Fibroblast of lung (primary cell): ENCODE results near the gene SLITRK6. TPM values are rescaled to one million over a fixed set of nuclear protein-coding genes. Genes with fewer than 3 reads are reported as not detected.

ENCODE experiments used
- DNase-seq, 2 donors: peaks; one replicate each; pipeline versions ENCODE4 v3.0.0 to v3.0.0-alpha.2; 2010; ENCODE audit warnings: low read depth in 2 of 2
- H2AFZ ChIP-seq: 2 replicates; pipeline ENCODE4 v1.5.1; 2012; ENCODE audit warnings: low read length, control low read depth, inconsistent platforms
- H3K27ac ChIP-seq: 2 replicates; pipeline ENCODE4 v1.5.1; 2011; ENCODE audit warnings: low read length, control low read depth; ENCODE audit not compliant: insufficient read depth
- H3K27me3 ChIP-seq: 2 replicates; pipeline ENCODE4 v1.5.1; 2011; ENCODE audit warnings: mild to moderate bottlenecking, low read length; ENCODE audit not compliant: control insufficient read depth, insufficient read depth
- H3K36me3 ChIP-seq: 2 replicates; pipeline ENCODE4 v1.5.1; 2011; ENCODE audit warnings: low read length; ENCODE audit not compliant: control insufficient read depth, insufficient read depth
- H3K4me1 ChIP-seq: 2 replicates; pipeline ENCODE4 v1.5.1; 2011; ENCODE audit warnings: low read length; ENCODE audit not compliant: control insufficient read depth, insufficient read depth; ENCODE audit errors: extremely low read depth
- H3K4me2 ChIP-seq: 2 replicates; pipeline ENCODE4 v1.5.1; 2011; ENCODE audit warnings: low read length, control low read depth; ENCODE audit not compliant: insufficient read depth; ENCODE audit errors: extremely low read depth
- H3K4me3 ChIP-seq, 4 experiments: fragments of 200-600 bp in 1 of 4; sonication (generic) in 1 of 4; replicated peaks in 1 of 4; 2 replicates each; pipeline ENCODE4 v1.5.1; 2011 to 2016; ENCODE audit warnings: low read length in 4 of 4, low read depth in 3 of 4, mild to moderate bottlenecking in 3 of 4, control low read depth in 2 of 4, inconsistent platforms in 1 of 4, mixed read lengths in 1 of 4; ENCODE audit not compliant: insufficient read depth in 1 of 4; ENCODE audit errors: control extremely low read depth in 1 of 4
- H3K79me2 ChIP-seq: 2 replicates; pipeline ENCODE4 v1.5.1; 2012; ENCODE audit warnings: mild to moderate bottlenecking, low read length, inconsistent platforms; ENCODE audit not compliant: control insufficient read depth, insufficient read depth
- H3K9ac ChIP-seq: 2 replicates; pipeline ENCODE4 v1.5.1; 2011; ENCODE audit warnings: mild to moderate bottlenecking, low read length, control low read depth; ENCODE audit not compliant: insufficient read depth
- H3K9me3 ChIP-seq: 2 replicates; pipeline ENCODE4 v1.5.1; 2012; ENCODE audit warnings: low read depth, low read length; ENCODE audit not compliant: control insufficient read depth, insufficient read depth
- H4K20me1 ChIP-seq: 2 replicates; pipeline ENCODE4 v1.5.1; 2011; ENCODE audit warnings: low read length; ENCODE audit not compliant: control insufficient read depth, insufficient read depth; ENCODE audit errors: extremely low read depth
- EZH2 ChIP-seq: IDR thresholded peaks from 2 replicates; pipeline ENCODE4 v1.5.1; 2012; ENCODE audit warnings: low read length, control low read depth, mild to moderate bottlenecking; ENCODE audit errors: missing control alignments
- polyA plus RNA-seq, 2 donors: library from polyadenylated mRNA; depleted of rRNA in 1 of 2; stranded (reverse) in 1 of 2; unstranded in 1 of 2; fragments of >200 nt; gene quantifications; 2 replicates each; pipeline ENCODE4 v1.2.1, GENCODE V29; 2011 to 2012; ENCODE audit warnings: missing spikeins in 1 of 2
- total RNA-seq: library from RNA; depleted of rRNA; stranded (reverse); fragments of >200 nt; gene quantifications from 2 replicates; pipeline ENCODE4 v1.2.1, GENCODE V29; 2014
- TF ChIP-seq, protein P1 (sequence below), 2 donors: IDR thresholded peaks in 1 of 2; conservative IDR thresholded peaks in 1 of 2; 1 replicate in 1 of 2; 2 replicates in 1 of 2; pipeline ENCODE4 v1.5.1; 2011 to 2012; ENCODE audit warnings: low read length in 2 of 2, control low read depth in 1 of 2, inconsistent platforms in 1 of 2, low read depth in 1 of 2, mild to moderate bottlenecking in 1 of 2

Gene SLITRK6
- total and polyA plus RNA-seq, 2 donors (not counting 1 experiment from before 2014, with no cell fraction given), result 3.3 to 39.5 TPM

DNA sequence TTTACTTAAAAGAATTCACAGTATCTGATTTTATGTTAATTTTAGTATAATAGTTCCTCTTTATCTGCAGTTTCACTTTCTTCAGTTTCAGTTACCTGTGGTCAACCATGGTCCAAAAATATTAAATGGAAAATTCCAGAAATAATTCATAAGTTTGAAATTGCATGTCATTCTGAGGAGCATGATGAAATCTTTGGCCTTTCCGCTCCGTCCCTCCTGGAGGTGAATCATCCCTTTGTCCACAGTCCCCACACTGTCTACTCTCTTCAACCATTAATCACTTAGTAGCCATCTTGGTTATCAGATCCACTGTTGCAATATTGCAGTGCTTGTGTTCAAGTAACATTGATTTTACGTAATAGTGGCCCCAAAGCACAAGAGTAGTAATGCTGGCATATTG, 26.9 kb downstream of the SLITRK6 start:
- Histone ChIP-seq H4K20me1 (no peaks in the 10 kb centered on the region), H2AFZ (no peak overlapping the region), H3K79me2 (no peaks in the 10 kb centered on the region), H3K9ac (no peak overlapping the region), H3K27me3 (no peaks in the 10 kb centered on the region), H3K9me3 (no peaks in the 10 kb centered on the region), H3K4me2 (no peak overlapping the region), H3K4me1 (no peaks in the 10 kb centered on the region), H3K36me3 (no peaks in the 10 kb centered on the region), H3K4me3 (no peak overlapping the region), H3K27ac (no peak overlapping the region)
- TF ChIP-seq, protein P1, sequence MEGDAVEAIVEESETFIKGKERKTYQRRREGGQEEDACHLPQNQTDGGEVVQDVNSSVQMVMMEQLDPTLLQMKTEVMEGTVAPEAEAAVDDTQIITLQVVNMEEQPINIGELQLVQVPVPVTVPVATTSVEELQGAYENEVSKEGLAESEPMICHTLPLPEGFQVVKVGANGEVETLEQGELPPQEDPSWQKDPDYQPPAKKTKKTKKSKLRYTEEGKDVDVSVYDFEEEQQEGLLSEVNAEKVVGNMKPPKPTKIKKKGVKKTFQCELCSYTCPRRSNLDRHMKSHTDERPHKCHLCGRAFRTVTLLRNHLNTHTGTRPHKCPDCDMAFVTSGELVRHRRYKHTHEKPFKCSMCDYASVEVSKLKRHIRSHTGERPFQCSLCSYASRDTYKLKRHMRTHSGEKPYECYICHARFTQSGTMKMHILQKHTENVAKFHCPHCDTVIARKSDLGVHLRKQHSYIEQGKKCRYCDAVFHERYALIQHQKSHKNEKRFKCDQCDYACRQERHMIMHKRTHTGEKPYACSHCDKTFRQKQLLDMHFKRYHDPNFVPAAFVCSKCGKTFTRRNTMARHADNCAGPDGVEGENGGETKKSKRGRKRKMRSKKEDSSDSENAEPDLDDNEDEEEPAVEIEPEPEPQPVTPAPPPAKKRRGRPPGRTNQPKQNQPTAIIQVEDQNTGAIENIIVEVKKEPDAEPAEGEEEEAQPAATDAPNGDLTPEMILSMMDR (conservative IDR thresholded peaks at IDR 0.05 in 1 of 2, IDR thresholded peaks at IDR 0.05 in 1 of 2; ENCODE audit: low read depth in 1 of 2, low read length in 2 of 2), result no peak
- no peak for TF ChIP-seq EZH2
- peak; percentile 19 to 50 for DNase-seq

DNA sequence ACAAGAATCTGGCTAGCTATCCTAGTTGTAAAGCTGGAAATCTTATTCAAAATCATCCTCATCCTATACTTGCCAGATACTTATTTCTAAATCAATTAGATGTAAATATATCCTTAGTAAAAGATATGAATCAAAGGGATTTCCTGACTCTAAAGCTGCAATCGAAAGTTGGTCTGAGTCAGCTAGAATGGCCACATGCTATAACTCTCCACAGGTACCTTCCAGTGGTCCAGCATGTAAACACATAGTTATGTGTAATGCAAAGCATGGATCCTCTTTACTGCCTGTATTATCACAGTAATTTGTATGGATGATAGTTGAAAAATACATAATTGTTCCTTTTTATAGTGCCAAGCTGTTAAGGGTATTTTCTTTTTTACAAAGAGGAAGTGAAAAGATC, 27.4 kb downstream of the SLITRK6 start:
- H3K27ac ChIP-seq, result no peak overlapping the region
- no peak overlapping the region for H3K9ac ChIP-seq
- DNase-seq, result peak in 1 of 2 donors; percentile 9

DNA sequence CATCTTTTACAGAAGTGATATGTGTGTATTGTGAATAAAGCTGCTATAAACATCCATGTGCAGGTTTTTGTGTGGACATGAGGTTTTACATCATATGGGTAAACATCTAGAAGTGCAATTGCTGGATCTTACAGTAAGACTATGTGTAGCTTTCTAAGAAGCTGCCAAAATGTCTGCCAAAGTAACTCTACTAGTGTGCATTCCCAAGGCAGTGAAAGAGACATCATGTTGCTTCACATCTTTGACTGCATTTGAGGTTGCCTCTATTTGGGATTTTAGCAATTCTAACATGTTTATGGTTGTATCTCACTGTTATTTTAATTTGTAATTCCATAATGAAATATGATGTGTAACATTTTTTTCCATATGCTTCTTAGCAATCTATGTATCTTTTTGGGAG, 30.3 kb downstream of the SLITRK6 start:
- no peaks in the 10 kb centered on the region for H3K4me1 ChIP-seq
- H3K36me3 ChIP-seq, result no peaks in the 10 kb centered on the region
- no peaks in the 10 kb centered on the region for H3K27me3 ChIP-seq
- DNase-seq, result peak in 1 of 2 donors; percentile 23
- H3K9ac ChIP-seq, result no peak overlapping the region
- no peak overlapping the region for H3K4me3 ChIP-seq
- no peaks in the 10 kb centered on the region for H4K20me1 ChIP-seq
- H3K27ac ChIP-seq, result no peak overlapping the region
- no peak overlapping the region for H2AFZ ChIP-seq
- TF ChIP-seq EZH2, result no peak
- TF ChIP-seq, protein P1 (conservative IDR thresholded peaks at IDR 0.05 in 1 of 2, IDR thresholded peaks at IDR 0.05 in 1 of 2; ENCODE audit: low read depth in 1 of 2, low read length in 2 of 2), result no peak
- no peaks in the 10 kb centered on the region for H3K9me3 ChIP-seq
- no peaks in the 10 kb centered on the region for H3K79me2 ChIP-seq
- no peak overlapping the region for H3K4me2 ChIP-seq

More for the DNA sequence above, 27.4 kb downstream of the SLITRK6 start:
- H3K4me1 ChIP-seq, result no peaks in the 10 kb centered on the region
- H3K79me2 ChIP-seq, result no peaks in the 10 kb centered on the region
- H2AFZ ChIP-seq, result no peak overlapping the region
- H3K36me3 ChIP-seq, result no peaks in the 10 kb centered on the region
- no peaks in the 10 kb centered on the region for H3K27me3 ChIP-seq
- no peaks in the 10 kb centered on the region for H4K20me1 ChIP-seq
- H3K4me3 ChIP-seq, result no peak overlapping the region
- no peaks in the 10 kb centered on the region for H3K9me3 ChIP-seq
- no peak overlapping the region for H3K4me2 ChIP-seq
- TF ChIP-seq EZH2, result no peak
- TF ChIP-seq, protein P1 (conservative IDR thresholded peaks at IDR 0.05 in 1 of 2, IDR thresholded peaks at IDR 0.05 in 1 of 2; ENCODE audit: low read depth in 1 of 2, low read length in 2 of 2), result no peak
